Smooth muscle cell (in vitro differentiated cells): ENCODE results near the gene RAB15. TPM values are rescaled to one million over a fixed set of nuclear protein-coding genes. Genes with fewer than 3 reads are reported as not detected.

ENCODE experiments used
- DNase-seq: peaks from one replicate; lab custom pipeline; 2025; ENCODE audit not compliant: unreplicated experiment; lab: John Stamatoyannopoulos, UW
- H2AFZ ChIP-seq: fragments of 200-600 bp; sonication (generic); 2 replicates; pipeline ENCODE4 v1.6.0; 2016; ENCODE audit warnings: antibody characterized with exemption, low read depth, mild to moderate bottlenecking
- H3F3A ChIP-seq: fragments of 200-600 bp; sonication (generic); 2 replicates; pipeline ENCODE4 v1.6.0; 2017; ENCODE audit warnings: antibody characterized with exemption, low read depth
- H3K27ac ChIP-seq: fragments of 200-600 bp; sonication (generic); 2 replicates; pipeline ENCODE4 v1.5.1; 2016; ENCODE audit warnings: low read depth, mild to moderate bottlenecking
- H3K27me3 ChIP-seq: fragments of 200-600 bp; sonication (generic); 2 replicates; pipeline ENCODE4 v1.6.1; 2016; ENCODE audit warnings: low read depth, mild to moderate bottlenecking
- H3K36me3 ChIP-seq: fragments of 200-600 bp; sonication (generic); 2 replicates; pipeline ENCODE4 v1.5.1; 2016; ENCODE audit warnings: low read depth
- H3K4me1 ChIP-seq: fragments of 200-600 bp; sonication (generic); 2 replicates; pipeline ENCODE4 v1.5.1; 2016; ENCODE audit warnings: low read depth
- H3K4me2 ChIP-seq: fragments of 200-600 bp; sonication (generic); 2 replicates; pipeline ENCODE4 v1.6.0; 2016; ENCODE audit warnings: mild to moderate bottlenecking
- H3K4me3 ChIP-seq: fragments of 200-600 bp; sonication (generic); 2 replicates; pipeline ENCODE4 v1.5.1; 2016; ENCODE audit warnings: mild to moderate bottlenecking
- H3K79me2 ChIP-seq: fragments of 200-600 bp; sonication (generic); 2 replicates; pipeline ENCODE4 v1.6.0; 2016; ENCODE audit warnings: low read depth, mild to moderate bottlenecking
- H3K9ac ChIP-seq: fragments of 200-600 bp; sonication (generic); 2 replicates; pipeline ENCODE4 v1.6.0; 2016; ENCODE audit warnings: low read depth
- H3K9me3 ChIP-seq: fragments of 200-600 bp; sonication (generic); replicated peaks from 2 replicates; pipeline ENCODE4 v1.5.1; 2016; ENCODE audit warnings: low read depth
- H4K20me1 ChIP-seq: fragments of 200-600 bp; sonication (generic); 2 replicates; pipeline ENCODE4 v1.6.0; 2016; ENCODE audit warnings: low read depth
- WGBS: methylation state at CpG from one replicate; pipeline ENCODE4 v1.1.7; 2016; ENCODE audit warnings: low lambda C conversion rate; 5-methylcytosine and 5-hydroxymethylcytosine counted together
- polyA plus RNA-seq: library from polyadenylated mRNA; unstranded; fragments of >200 nt; fragmentation: Nextera tagmentation; extraction: Ambion mirVana; gene quantifications from 2 replicates; pipeline ENCODE4 v1.2.1, GENCODE V29; 2016
- total RNA-seq: library from RNA; depleted of rRNA; stranded (reverse); fragments of >200 nt; gene quantifications from 2 replicates; pipeline ENCODE4 v1.2.3, GENCODE V29; 2014
- TF ChIP-seq, protein P1 (sequence below): fragments of 200-600 bp; sonication (generic); IDR thresholded peaks from 2 replicates; pipeline ENCODE4 v1.5.1; 2017; ENCODE audit warnings: borderline replicate concordance, mild to moderate bottlenecking, antibody characterized with exemption; ENCODE audit not compliant: insufficient read depth, poor library complexity, severe bottlenecking

Gene RAB15
- total and polyA plus RNA-seq, 2 experiments from 2014 or later, result 7.1 to 7.7 TPM

DNA sequence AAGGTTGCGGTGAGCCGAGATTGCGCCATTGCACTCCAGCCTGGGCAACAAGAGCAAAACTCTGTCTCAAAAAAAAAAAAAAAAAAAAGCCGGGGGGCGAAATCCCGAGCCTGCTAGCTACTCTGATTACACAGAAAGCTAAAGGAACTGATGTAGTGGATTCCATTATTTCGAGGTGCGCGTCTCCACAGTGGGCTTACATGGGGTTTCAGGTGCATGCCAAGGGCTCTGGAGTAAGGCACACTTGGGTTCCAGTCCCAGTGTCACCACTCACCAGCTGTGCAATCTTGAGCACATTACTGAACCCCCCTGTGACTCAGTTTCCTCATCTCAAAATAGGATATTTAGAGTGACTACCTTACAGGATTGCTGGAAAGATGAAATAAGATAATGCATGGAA lies 1.7 kb upstream of the RAB15 start:
- no peaks in the 10 kb centered on the region for H3F3A ChIP-seq
- H3K27me3 ChIP-seq, result no peaks in the 10 kb centered on the region
- H3K9ac ChIP-seq, result no peak overlapping the region
- no peak overlapping the region for H3K27ac ChIP-seq
- H2AFZ ChIP-seq, result no peak overlapping the region
- no peaks in the 10 kb centered on the region for H3K36me3 ChIP-seq
- TF ChIP-seq, protein P1, sequence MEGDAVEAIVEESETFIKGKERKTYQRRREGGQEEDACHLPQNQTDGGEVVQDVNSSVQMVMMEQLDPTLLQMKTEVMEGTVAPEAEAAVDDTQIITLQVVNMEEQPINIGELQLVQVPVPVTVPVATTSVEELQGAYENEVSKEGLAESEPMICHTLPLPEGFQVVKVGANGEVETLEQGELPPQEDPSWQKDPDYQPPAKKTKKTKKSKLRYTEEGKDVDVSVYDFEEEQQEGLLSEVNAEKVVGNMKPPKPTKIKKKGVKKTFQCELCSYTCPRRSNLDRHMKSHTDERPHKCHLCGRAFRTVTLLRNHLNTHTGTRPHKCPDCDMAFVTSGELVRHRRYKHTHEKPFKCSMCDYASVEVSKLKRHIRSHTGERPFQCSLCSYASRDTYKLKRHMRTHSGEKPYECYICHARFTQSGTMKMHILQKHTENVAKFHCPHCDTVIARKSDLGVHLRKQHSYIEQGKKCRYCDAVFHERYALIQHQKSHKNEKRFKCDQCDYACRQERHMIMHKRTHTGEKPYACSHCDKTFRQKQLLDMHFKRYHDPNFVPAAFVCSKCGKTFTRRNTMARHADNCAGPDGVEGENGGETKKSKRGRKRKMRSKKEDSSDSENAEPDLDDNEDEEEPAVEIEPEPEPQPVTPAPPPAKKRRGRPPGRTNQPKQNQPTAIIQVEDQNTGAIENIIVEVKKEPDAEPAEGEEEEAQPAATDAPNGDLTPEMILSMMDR, result no peak
- peaks cover 13% of the 10 kb centered on the region for H4K20me1 ChIP-seq
- H3K4me2 ChIP-seq, result no peak overlapping the region
- no peaks in the 10 kb centered on the region for H3K4me1 ChIP-seq
- 93% methylated on average over 9 of the region's 9 CpGs for WGBS
- H3K79me2 ChIP-seq, result no peaks in the 10 kb centered on the region
- no peaks in the 10 kb centered on the region for H3K9me3 ChIP-seq
- no peak overlapping the region for H3K4me3 ChIP-seq
- no peak for DNase-seq

GRCh38 chr14:64973026-64973442 lies 898 bp upstream of the RAB15 start:
- Histone ChIP-seq H3K4me2 (no peak overlapping the region), H4K20me1 (peaks cover 13% of the 10 kb centered on the region), H2AFZ (no peak overlapping the region), H3K36me3 (no peaks in the 10 kb centered on the region), H3K4me3 (no peak overlapping the region), H3K4me1 (no peaks in the 10 kb centered on the region), H3F3A (no peaks in the 10 kb centered on the region), H3K9ac (no peak overlapping the region), H3K27me3 (no peaks in the 10 kb centered on the region), H3K9me3 (no peaks in the 10 kb centered on the region), H3K27ac (no peak overlapping the region), H3K79me2 (no peaks in the 10 kb centered on the region)
- DNase-seq, result no peak
- WGBS, result 70% methylated on average over 8 of the region's 8 CpGs
- TF ChIP-seq, protein P1, result no peak

DNA sequence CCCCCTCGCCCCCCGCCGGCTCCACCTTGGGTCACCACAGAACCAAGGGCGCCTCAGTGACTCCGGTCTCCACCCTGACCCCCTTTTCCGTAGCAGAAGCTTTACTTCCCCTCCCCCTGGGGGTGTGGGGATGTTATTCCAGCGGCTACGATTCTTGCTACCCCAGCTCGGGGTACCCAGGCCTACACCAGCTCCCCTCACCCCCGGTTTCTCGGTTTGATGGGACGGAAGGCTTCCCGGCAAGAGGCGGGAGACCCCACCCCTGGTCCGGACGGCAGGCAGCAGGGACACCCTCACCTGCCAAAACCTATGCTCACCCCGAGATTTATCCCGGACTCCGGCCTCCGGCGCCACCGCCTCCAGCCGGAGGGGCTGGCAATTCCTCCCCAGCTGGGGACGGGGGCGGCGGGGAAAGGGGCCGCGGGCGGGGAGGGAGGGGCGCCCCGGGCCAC lies 619 bp downstream of the RAB15 start:
- H3F3A ChIP-seq, result no peaks in the 10 kb centered on the region
- H3K27ac ChIP-seq, result no peak overlapping the region
- H3K4me2 ChIP-seq, result peak overlapping the region; percentile 98
- H3K36me3 ChIP-seq, result no peaks in the 10 kb centered on the region
- TF ChIP-seq, protein P1, result no peak
- H4K20me1 ChIP-seq, result peaks cover 13% of the 10 kb centered on the region
- peak overlapping the region; percentile 75 for H2AFZ ChIP-seq
- WGBS, result 3% methylated on average over 22 of the region's 31 CpGs
- H3K9me3 ChIP-seq, result no peaks in the 10 kb centered on the region
- H3K4me3 ChIP-seq, result peak overlapping the region; percentile 80
- DNase-seq, result no peak
- H3K79me2 ChIP-seq, result no peaks in the 10 kb centered on the region
- no peaks in the 10 kb centered on the region for H3K27me3 ChIP-seq
- H3K4me1 ChIP-seq, result no peaks in the 10 kb centered on the region
- peak overlapping the region; percentile 34 for H3K9ac ChIP-seq

GRCh38 chr14:64970776-64971477 lies 1.2 kb downstream of the RAB15 start:
- Histone ChIP-seq H2AFZ (no peak overlapping the region), H3K4me1 (no peaks in the 10 kb centered on the region), H3K4me2 (peak overlapping the region; percentile 98), H3K27me3 (no peaks in the 10 kb centered on the region), H3K27ac (no peak overlapping the region), H3F3A (no peaks in the 10 kb centered on the region), H3K9me3 (no peaks in the 10 kb centered on the region), H3K79me2 (no peaks in the 10 kb centered on the region), H3K36me3 (no peaks in the 10 kb centered on the region), H3K4me3 (peak overlapping the region; percentile 80), H4K20me1 (peaks cover 13% of the 10 kb centered on the region), H3K9ac (no peak overlapping the region)
- TF ChIP-seq, protein P1, result no peak
- DNase-seq, result no peak
- 41% methylated on average over 8 of the region's 8 CpGs for WGBS
